HCT116 (cell line): ENCODE results near the gene OVOL1.

ENCODE experiments used
- CEBPB ChIP-seq: IDR thresholded peaks from 2 replicates; pipeline ENCODE4 v1.6.1; 2012; ENCODE audit warnings: low read depth
- CTCF ChIP-seq, 3 experiments: fragments of 200-600 bp in 1 of 3; sonication (generic) in 1 of 3; IDR thresholded peaks in 2 of 3; conservative IDR thresholded peaks in 1 of 3; 2 replicates each; pipeline ENCODE4 v1.5.1; 2012 to 2017; ENCODE audit warnings: low read depth in 2 of 3, low read length in 2 of 3, antibody characterized with exemption in 1 of 3, borderline replicate concordance in 1 of 3, control low read depth in 1 of 3, mild to moderate bottlenecking in 1 of 3, mixed read lengths in 1 of 3, mixed run types in 1 of 3, moderate library complexity in 1 of 3; ENCODE audit not compliant: insufficient read depth in 1 of 3
- EZH2 ChIP-seq: fragments of 200-600 bp; sonication (generic); IDR thresholded peaks from 2 replicates; pipeline ENCODE4 v1.6.1; 2017; ENCODE audit warnings: antibody characterized with exemption, mixed run types
- EZH2phosphoT487 ChIP-seq: fragments of 200-600 bp; IDR thresholded peaks from 2 replicates; pipeline ENCODE4 v1.6.1; 2018; ENCODE audit warnings: antibody characterized with exemption, borderline replicate concordance
- POLR2A ChIP-seq: IDR thresholded peaks from 2 replicates; pipeline ENCODE4 v1.7.0; 2011; ENCODE audit warnings: borderline replicate concordance; ENCODE audit not compliant: insufficient read depth, insufficient read length; ENCODE audit errors: extremely low read depth
- POLR2AphosphoS5 ChIP-seq: IDR thresholded peaks from 2 replicates; pipeline ENCODE4 v1.6.1; 2011; ENCODE audit warnings: mild to moderate bottlenecking, low read depth, low read length, moderate library complexity
- RAD21 ChIP-seq: IDR thresholded peaks from 2 replicates; pipeline ENCODE4 v1.6.1; 2012; ENCODE audit warnings: low read depth, mild to moderate bottlenecking
- REST ChIP-seq: IDR thresholded peaks from 2 replicates; pipeline ENCODE4 v1.6.1; 2012; ENCODE audit warnings: low read depth
- SIN3A ChIP-seq: IDR thresholded peaks from 2 replicates; pipeline ENCODE4 v1.6.1; 2012; ENCODE audit warnings: low read depth
- TCF7L2 ChIP-seq: IDR thresholded peaks from 2 replicates; pipeline ENCODE4 v1.7.0; 2011; ENCODE audit warnings: borderline replicate concordance, inconsistent platforms; ENCODE audit not compliant: insufficient read depth, insufficient read length; ENCODE audit errors: extremely low read depth
- YY1 ChIP-seq: IDR thresholded peaks from 2 replicates; pipeline ENCODE4 v1.6.1; 2011; ENCODE audit warnings: low read length, low read depth, moderate library complexity, mild to moderate bottlenecking; ENCODE audit not compliant: insufficient replicate concordance; ENCODE audit errors: extremely low read depth

GRCh38 chr11:65788821-65789220, 2.0 kb downstream of the OVOL1 start:
- TF ChIP-seq RAD21 (no peak), POLR2AphosphoS5 (no peak), REST (no peak), CTCF (IDR thresholded peaks at IDR 0.05 in 2 of 3, conservative IDR thresholded peaks at IDR 0.05 in 1 of 3; ENCODE audit: borderline replicate concordance in 1 of 3, insufficient read depth in 1 of 3, low read depth in 2 of 3, low read length in 2 of 3) (no peak), EZH2phosphoT487 (no peak), EZH2 (no peak), YY1 (no peak), CEBPB (no peak), SIN3A (no peak), TCF7L2 (no peak), POLR2A (no peak)
